ENCODE data around the gene TCERG1L. TPM values are rescaled to one million over a fixed set of nuclear protein-coding genes. Genes with fewer than 3 reads are reported as not detected.

TCERG1L gene
- polyA plus RNA-seq, 1 experiment = not detected

- CTCF ChIA-PET = interaction anchor here (0.5 kb wide), 1 partner anchor 14 kb away, joined by 3 read pairs; no protein-coding TSS in a partner anchor
- Histone ChIP-seq H3K36me3 (ENCODE audit: control insufficient read depth, insufficient read depth, low read length) (no peaks in the 10 kb centered on the region), H3K4me3 (ENCODE audit: low read depth, low read length) (no peak overlapping the region), H3K27me3 (ENCODE audit: control insufficient read depth, insufficient read depth, low read length) (no peaks in the 10 kb centered on the region)
- TF ChIP-seq, protein P1, sequence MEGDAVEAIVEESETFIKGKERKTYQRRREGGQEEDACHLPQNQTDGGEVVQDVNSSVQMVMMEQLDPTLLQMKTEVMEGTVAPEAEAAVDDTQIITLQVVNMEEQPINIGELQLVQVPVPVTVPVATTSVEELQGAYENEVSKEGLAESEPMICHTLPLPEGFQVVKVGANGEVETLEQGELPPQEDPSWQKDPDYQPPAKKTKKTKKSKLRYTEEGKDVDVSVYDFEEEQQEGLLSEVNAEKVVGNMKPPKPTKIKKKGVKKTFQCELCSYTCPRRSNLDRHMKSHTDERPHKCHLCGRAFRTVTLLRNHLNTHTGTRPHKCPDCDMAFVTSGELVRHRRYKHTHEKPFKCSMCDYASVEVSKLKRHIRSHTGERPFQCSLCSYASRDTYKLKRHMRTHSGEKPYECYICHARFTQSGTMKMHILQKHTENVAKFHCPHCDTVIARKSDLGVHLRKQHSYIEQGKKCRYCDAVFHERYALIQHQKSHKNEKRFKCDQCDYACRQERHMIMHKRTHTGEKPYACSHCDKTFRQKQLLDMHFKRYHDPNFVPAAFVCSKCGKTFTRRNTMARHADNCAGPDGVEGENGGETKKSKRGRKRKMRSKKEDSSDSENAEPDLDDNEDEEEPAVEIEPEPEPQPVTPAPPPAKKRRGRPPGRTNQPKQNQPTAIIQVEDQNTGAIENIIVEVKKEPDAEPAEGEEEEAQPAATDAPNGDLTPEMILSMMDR (IDR thresholded peaks at IDR 0.05; ENCODE audit: insufficient read depth, low read depth, low read length) = no peak
- DNase-seq (ENCODE audit: low read depth) = no peak
- POLR2A ChIA-PET = no interaction called here
Observed at GRCh38 chr10:131290781-131291180, 20.7 kb downstream of the TCERG1L start.

- no peak for DNase-seq (ENCODE audit: low read depth)
- H3K4me3 ChIP-seq (ENCODE audit: low read depth, low read length) = no peak overlapping the region
- TF ChIP-seq, protein P1 (IDR thresholded peaks at IDR 0.05; ENCODE audit: insufficient read depth, low read depth, low read length) = no peak
- H3K36me3 ChIP-seq (ENCODE audit: control insufficient read depth, insufficient read depth, low read length) = no peaks in the 10 kb centered on the region
- no peaks in the 10 kb centered on the region for H3K27me3 ChIP-seq (ENCODE audit: control insufficient read depth, insufficient read depth, low read length)
- POLR2A ChIA-PET = no interaction called here
- CTCF ChIA-PET = no interaction called here
Observed at GRCh38 chr10:131288648-131289047, 22.9 kb downstream of the TCERG1L start.

GRCh38 chr10:131282961-131283360 lies 28.6 kb downstream of the TCERG1L start:
- POLR2A ChIA-PET = no interaction called here

DNA sequence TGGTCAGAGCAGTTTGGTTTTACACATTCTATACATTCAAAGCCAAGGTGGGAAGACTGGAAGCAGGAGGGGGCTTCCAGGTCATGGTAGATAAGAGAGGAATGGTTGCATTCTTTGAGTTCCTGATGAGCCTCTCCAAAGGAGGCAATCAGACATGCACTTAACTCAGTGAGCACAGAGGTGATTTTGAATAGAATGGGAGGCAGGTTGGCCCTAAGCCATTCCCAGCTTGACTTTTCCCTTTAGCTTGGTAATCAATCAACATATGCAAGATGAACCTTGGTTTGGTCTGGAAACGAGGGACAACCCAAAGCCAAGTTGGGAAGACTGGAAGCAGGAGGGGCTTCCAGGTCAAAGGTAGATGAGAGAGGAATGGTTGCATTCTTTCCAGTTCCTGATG lies 31.4 kb downstream of the TCERG1L start:
- Histone ChIP-seq H3K36me3 (ENCODE audit: control insufficient read depth, insufficient read depth, low read length) (no peaks in the 10 kb centered on the region), H3K27me3 (ENCODE audit: control insufficient read depth, insufficient read depth, low read length) (no peaks in the 10 kb centered on the region), H3K4me3 (ENCODE audit: low read depth, low read length) (no peak overlapping the region)
- no peak for DNase-seq (ENCODE audit: low read depth)
- TF ChIP-seq, protein P1 (IDR thresholded peaks at IDR 0.05; ENCODE audit: insufficient read depth, low read depth, low read length) = no peak
- ChIA-PET CTCF (no interaction called here), POLR2A (no interaction called here)

More at GRCh38 chr10:131282961-131283360, 28.6 kb downstream of the TCERG1L start:
- TF ChIP-seq, protein P1 (IDR thresholded peaks at IDR 0.05; ENCODE audit: insufficient read depth, low read depth, low read length) = no peak
- Histone ChIP-seq H3K36me3 (ENCODE audit: control insufficient read depth, insufficient read depth, low read length) (no peaks in the 10 kb centered on the region), H3K27me3 (ENCODE audit: control insufficient read depth, insufficient read depth, low read length) (no peaks in the 10 kb centered on the region), H3K4me3 (ENCODE audit: low read depth, low read length) (no peak overlapping the region)
- DNase-seq (ENCODE audit: low read depth) = no peak
- CTCF ChIA-PET = interaction anchor here (1.0 kb wide), 1 partner anchor 15 kb away, joined by 3 read pairs; no protein-coding TSS in a partner anchor

DNA sequence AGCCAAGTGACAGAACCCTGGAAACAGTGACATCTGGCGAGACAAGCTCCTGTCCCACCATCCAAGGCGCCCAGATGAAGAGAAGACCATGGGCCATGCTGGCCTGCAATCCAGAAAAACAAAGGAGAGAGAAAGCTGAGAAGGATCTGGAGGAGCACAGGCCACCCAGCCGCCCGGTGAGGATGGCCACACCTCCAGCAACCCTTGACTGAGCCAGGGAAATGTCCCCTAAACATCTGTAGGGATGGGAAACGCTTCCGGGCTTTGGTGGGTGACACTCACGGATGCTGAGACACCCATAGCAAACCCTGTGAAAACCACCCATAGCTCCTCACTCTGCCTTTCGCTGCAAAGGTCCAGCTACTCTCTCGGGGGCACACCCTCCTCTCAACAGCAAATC lies 32.0 kb downstream of the TCERG1L start:
- H3K4me3 ChIP-seq (ENCODE audit: low read depth, low read length) = no peak overlapping the region
- ChIA-PET CTCF (no interaction called here), POLR2A (no interaction called here)
- no peaks in the 10 kb centered on the region for H3K27me3 ChIP-seq (ENCODE audit: control insufficient read depth, insufficient read depth, low read length)
- DNase-seq (ENCODE audit: low read depth) = no peak
- TF ChIP-seq, protein P1 (IDR thresholded peaks at IDR 0.05; ENCODE audit: insufficient read depth, low read depth, low read length) = no peak
- no peaks in the 10 kb centered on the region for H3K36me3 ChIP-seq (ENCODE audit: control insufficient read depth, insufficient read depth, low read length)

Measured in BJ (cell line).